Gastrocnemius medialis (tissue), 4 donors: ENCODE measurements around the gene DDX21.

Source experiments
- CTCF ChIP-seq, 5 experiments: fragments of 450-650 bp in 3 of 5; fragments of 200-600 bp in 2 of 5; sonication (generic) in 2 of 5; IDR thresholded peaks in 4 of 5; conservative IDR thresholded peaks in 1 of 5; 1 replicate in 4 of 5; 2 replicates in 1 of 5; pipeline ENCODE4 v1.5.1; 2016 to 2019; ENCODE audit warnings: antibody characterized with exemption in 5 of 5, mild to moderate bottlenecking in 3 of 5, moderate library complexity in 3 of 5
- POLR2A ChIP-seq, 2 donors: fragments of 450-650 bp; IDR thresholded peaks; one replicate each; pipeline ENCODE4 v1.6.1; 2017; ENCODE audit warnings: antibody characterized with exemption in 2 of 2, mild to moderate bottlenecking in 2 of 2, moderate library complexity in 2 of 2

- TF ChIP-seq POLR2A (IDR thresholded peaks at IDR 0.05) (no peak), CTCF (IDR thresholded peaks at IDR 0.05 in 4 of 5, conservative IDR thresholded peaks at IDR 0.05 in 1 of 5) (no peak)
Observed at GRCh38 chr10:68957654-68958053, 1.7 kb downstream of the DDX21 start.
